ENCODE measurements around the gene TXNDC11.

The TXNDC11 gene

DNA sequence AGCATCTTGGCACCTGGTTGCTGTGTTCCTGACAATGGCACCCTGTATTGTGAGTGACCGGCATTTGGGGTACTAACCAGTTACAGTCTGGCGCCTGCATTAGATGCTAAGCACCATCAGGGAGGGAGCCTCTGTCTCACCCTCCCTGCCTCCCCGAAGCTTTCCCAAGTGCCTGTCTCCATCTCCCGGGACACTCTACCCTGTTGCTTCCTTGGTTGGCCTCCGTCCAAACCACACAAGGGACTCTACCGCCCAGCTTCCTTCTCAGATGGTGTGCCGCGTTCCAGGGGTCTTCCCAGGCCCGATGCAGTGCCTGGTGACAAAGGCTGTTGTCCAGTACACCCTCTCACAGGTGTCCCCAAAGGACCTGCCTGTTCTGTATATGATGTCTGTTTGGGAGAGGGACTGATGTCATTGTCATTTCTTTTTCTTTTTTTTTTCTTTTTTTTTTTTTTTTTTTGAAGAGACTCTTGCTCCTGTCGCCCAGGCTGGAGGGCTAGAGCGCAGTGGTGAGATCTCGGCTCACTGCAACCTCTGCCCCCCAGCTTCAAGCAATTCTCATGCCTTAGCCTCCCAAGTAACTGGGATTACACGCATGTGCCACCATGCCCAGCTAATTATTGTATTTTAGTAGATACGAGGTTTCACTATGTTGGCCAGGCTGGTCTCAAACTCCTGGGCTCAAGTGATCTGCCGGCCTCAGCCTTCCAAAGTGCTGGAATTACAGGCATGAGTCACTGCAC, 67.7 kb downstream of the TXNDC11 start:
- DNase-seq (no peak), ATAC-seq (no peak)

DNA sequence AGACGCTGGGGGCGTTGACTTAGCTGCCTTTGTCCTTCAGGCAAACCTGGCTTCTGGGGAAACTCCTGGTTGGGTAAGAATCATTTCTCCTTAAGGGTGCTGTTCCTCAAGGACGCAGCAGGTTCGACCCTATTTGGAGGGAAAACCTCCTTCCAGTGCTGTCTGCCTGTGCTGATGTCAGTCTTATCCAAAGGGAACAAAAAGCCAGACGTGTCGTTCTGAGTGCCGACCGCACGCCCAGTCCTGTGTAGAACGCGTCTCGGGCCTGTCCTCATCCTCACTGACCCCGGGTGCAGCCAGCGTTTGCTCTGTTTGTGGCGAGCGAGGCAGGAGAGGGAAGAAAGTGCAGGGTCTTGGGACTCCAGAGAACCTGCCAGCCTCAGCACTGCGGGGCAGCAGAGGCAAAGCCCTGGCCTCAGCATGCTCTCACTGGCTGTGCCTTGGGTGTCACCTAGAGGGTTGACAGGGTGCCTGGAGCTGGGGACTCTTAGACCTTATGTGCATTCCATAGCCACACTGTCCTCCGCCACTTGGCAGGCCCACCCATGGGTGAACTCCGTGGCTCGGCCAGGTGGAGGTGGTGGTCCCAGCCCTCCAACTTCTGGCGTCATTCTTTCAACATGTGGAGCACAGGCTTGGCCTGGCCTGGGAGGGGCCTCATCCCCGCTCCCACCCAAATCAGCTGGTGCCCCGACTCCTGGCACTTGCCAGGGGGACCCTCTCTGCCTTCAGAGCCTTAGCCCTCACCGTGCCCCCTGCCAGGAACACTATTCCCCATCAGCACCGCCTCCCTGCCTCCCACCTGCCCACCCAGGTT, 68.4 kb downstream of the TXNDC11 start:
- no peak for ATAC-seq
- no peak for DNase-seq

DNA sequence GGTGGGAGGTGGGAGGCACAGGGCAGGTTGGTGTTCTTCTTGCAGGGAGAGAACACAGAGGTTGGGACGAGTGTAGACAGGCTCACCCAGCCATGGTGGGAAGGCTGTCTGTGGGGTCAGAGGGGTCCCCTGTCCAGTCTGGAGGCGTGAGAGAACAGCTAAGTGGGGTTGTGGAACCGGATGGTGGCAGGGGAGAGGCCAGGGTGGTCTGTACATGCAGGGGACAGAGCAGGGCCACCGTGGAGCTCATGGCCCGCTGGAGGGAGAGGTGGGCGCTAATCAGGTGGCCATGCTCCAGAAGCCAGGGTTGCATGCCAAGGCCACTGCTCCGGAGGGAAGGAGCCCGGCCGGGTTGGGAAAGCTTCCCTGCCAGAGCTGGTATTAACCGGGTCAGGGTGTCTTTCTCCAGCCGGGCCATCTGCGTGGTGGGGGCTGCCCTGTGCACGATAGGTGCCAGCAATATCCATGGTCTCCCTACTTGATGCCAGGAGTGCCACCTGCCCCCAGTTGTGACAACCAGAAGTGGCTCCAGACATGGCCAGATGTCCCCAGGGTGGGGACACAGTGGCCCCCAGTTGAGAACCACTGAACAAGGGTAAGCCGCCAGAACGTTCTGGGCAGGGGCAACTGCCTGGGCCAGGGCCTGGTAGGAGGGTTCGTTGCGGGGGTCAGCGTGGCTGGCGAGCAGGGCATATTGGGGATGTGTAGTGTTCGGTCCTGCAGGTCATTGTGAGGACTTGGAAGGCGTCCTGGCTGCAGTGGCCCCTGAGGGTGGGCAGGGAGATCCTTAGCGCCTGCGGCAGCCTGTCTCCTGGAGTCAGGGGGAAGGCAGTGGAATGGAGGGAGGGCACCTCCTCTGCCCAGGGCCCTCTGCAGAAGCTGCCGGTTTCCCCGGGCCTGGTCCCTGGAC, 69.3 kb downstream of the TXNDC11 start:
- ATAC-seq = no peak
- DNase-seq = no peak

DNA sequence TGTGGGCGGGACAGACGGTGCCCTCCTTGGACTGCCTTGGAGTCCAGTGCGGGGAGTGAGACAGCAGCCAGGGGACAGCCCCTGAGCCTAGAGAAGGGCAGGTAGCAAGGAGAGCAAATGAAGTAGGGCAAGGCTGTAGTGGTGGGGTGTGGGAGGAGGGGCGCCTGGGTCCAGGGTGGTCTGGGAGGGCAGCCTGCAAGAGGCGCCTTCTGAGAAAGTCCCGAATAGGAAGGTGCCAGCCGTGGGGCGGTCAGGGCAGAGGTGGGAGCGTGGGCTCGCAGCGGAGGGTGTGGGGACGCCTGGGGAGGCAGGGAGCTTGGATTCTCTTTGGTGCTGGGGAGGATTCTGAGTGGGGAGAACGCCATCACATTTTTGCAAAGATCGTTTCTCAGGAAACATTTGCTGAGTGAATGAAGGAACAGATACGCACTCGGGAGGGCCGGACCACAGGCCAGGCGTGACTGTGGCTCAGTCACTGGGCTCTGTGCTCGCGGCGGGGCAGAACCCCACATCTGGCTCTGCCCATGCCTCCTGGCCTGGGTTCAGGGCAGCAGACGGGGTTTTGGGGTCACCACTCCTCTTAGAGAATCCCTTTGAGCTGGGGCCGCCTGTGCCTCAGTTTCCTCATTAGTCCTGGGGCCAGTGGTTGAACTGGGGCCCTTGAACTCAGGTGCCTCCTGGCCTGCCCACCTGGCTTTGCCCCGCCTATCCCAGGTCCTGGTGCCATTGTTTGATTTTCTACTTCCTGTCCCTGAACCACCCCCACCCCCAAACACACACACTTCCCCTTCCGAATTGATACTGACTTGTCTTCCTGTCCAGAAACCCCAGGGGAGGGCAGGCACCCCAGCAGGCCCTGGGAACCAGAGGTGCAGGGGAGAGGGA, 70.2 kb downstream of the TXNDC11 start:
- ATAC-seq (no peak), DNase-seq (peak; percentile 38)

DNA sequence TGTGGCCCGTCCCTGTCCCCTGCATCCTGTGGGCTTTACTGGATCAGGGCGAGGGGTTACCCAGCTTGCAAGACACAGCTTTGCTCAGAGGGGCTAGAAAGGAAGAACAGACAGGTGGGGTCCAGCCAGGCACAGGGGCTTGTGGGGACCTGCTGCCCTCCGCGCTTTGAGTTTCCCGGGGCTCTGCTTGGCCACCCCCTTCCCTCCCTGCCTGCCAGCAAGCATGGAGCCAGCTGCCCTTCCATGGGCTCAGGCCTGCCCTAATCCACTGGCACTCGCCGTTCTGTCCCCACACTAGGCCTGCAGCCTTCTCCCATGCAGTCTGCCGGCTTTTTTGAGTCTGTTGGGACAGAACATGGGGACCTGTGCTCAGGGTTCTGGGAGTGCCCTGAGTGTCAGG, 71.0 kb downstream of the TXNDC11 start:
- no peak for DNase-seq
- ATAC-seq = no peak

DNA sequence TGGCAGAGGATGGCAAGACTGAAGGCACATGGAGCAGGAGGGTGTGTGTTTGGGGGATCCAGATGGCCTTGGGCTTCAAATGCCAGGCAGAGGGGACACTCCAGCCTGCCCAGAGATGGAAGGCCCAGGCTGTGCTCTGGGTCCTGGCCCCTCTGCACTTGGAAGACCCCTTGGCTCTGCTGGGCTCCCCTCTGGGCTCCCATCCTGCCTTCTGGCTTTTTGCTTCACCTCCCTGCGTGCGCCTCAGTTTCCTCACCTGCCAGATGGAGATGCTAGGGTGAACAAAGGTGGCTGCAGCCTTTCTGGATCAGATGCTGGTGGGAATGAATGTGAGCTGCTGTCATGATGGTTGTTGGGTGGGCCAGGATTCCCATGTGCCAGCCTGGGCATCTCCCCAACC, 71.4 kb downstream of the TXNDC11 start:
- DNase-seq (no peak), ATAC-seq (no peak)

DNA sequence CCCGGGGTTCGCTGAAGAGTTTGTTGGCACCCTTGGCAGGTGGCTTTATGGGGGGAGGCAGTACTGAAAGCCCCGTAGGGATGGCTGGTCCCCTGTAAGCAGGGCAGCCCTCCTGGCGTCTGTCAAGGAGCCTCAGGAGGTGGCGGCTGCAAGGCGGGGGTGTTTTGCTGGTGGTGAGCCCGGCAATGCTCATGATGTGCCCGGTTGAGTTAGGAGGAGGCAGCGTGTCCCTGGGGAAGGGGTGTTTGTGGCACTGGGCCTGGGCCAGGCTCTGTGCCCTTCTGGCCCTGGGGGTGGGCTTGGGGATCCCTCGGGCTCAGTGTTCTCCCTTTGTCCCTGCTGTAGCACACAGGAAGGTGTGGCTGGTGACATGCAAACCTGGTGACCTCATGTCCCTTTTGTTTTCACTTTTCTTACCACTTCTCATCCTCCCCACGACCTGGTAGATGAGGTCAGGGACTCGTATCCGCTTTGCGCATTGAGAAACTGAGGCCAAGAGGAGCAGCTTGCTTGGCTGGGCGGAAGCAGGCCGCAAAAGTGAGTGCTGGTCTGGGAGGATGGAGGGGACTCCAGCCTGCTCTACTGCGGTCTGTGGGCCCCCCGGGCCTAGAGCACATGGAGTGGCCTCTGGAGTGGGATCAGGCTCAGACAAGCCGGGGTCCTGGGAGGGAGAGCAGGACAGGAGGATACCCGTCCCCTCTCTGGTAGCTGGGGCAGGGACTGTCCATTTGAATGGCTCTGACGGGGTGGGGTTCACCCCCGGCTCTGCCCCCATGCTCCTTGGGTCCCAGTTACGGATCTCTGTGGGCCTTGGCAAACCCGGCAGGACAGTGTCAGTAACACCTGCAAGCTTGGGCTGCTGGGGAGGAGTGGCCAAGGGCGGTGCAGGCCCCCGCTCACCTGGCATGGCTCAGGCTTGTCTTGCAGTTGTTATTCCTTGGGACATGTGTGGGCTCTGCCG, 72.2 kb downstream of the TXNDC11 start:
- ATAC-seq = peak; percentile 24
- peak; percentile 51 for DNase-seq

DNA sequence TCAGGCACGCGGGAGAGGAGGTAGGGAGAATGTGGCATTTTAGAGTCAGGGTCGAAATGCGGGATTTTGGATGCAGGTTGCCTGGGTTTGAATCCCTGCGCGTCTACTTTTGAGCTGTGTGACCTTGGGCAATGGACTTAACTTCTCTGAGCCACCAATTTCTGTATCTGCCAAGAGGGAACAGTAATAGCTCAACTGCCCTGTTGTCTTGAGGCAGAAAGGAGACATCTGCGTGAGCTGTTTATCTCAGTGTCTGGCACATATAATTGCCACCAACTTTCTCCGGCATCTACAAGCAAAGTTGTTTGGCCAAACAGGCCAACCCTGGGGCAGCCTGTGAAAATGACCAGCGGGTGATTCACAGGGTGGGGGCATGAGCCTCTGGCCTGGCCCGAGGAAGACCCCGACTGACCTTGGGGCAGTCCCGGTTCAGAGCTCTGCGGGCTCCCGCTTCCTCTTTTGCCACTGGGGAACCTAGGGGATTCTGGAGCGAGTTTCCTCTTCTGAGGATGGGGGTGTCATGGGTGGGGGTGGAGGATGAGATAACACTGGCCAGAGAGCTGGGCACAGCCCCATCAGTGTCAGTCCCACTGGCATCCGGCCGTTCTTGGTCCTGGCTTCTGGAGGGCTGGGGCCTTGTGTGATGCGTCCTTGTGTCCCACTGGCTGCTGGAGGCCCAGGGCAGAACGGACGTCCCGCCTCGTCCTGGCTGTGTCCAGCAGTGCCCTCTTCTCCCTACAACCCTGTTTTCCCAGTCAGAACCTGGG, 73.1 kb downstream of the TXNDC11 start:
- peak; percentile 38 for DNase-seq
- ATAC-seq = no peak

DNA sequence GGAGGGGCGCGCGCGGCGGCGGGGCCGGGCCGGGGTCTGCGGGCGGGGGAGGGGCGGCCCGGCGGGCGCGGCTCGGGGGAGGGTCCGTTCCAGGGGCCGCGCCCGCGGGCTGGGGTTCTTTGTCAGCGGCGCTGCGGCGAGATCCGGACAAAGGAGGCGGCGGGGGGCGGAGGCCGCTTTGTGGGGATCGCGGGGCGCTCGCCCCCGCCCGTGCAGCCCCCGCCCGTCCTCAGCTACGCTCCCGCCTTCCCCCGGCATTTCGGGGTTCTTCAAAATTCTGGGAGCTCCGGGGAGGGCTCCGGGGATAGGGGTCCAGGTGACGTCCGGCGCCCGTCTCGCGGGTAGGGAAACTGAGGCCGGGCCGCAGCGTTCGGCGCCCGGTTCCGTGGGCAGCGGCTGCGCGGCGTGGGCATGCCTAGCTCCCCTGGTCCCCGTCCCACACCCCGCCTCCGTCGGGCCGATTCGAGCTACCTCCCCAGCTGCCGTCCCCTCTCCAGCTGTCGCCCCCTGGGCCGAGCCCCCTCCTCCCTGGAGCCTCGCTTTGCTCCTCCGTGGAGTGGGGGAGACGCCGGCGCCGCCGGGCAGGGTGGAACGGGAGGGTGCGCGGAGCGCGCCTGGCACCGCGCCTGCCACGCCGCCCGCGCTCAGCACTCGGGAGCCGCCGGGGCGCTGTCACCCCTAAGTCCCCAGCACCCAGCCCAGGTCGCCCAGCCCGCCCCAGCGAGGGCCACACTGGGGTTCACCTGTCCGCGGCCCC, 73.9 kb downstream of the TXNDC11 start:
- ATAC-seq (no peak), DNase-seq (peak; percentile 35)

DNA sequence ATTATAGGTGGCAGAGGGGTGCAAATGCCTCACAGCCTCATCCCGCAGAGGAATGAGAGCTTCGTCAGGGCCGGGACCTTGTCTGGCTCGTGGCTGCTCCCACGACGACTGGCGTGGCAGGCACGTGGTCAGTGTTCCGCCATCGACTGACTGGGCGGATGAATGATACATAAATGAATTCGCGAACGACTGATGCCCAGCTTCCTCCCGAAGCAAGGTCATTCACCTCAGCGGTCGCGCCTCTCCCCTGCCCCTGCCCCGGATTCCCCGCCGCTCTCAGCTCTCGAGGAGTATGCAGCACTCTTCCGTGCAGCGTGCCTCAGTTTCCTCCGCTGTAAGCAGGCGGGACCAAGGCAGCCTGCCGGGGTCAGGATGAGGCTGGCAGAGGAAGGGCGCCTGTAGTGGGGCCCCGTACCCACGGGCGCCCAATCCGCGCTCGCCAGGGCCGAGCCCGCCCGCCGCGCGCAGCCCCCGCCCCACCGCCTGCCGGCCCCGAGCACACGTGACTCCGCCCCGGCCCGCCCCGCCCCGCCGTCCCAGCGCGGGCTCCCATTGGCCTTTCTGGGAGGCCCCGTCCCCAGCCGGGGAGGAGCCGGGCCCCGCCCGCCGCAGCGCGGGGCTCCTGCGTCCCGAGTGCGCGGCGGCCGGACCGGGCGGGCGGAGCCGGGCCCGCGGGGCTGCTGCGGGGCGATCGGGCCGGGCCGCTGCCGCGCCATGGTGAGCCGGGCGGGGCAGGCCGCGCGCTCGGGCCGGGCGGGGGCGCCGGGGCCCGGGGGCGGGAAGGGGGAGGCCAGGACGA, 74.6 kb downstream of the TXNDC11 start, which contains the start of gene SNN:
SNN (plus strand) TSS at position 632 of the 799 bp plus-strand sequence. CDS start 7,605 bp downstream, outside the sequence.
- DNase-seq = peak; percentile 89

DNA sequence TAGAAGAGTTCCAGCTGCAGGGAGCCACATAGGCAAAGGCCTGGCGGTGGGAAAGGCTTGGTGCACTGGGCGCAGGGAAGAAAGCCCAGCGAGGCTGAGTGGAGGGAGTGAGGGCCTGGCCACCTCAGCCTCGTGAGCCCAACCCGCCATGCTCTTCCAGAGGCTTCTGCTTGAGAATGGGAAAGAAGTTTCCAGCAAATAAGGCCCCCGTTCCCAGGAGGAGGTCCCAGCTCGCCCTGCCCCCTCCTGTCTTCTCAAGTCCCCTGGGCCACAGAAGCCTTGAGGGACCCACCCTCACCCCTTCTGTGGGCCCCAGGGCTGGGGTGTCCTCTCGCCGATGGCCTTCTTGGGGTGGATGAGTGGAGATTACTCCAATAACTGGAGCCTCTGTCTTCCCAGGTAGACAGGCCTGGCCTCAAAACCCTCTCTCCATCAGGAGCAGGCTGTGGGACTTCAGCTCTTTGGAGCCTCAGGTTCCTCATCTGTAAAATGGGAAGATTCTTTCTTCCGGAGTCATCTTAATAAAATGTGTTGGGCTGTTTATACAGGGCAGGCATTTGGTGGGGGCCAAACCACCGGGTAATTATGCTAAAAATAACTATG, 75.3 kb downstream of the TXNDC11 start:
- ATAC-seq (no peak), DNase-seq (no peak)

More for the DNA sequence above, 74.6 kb downstream of the TXNDC11 start, which contains the start of gene SNN:
- ATAC-seq = peak; percentile 90

DNA sequence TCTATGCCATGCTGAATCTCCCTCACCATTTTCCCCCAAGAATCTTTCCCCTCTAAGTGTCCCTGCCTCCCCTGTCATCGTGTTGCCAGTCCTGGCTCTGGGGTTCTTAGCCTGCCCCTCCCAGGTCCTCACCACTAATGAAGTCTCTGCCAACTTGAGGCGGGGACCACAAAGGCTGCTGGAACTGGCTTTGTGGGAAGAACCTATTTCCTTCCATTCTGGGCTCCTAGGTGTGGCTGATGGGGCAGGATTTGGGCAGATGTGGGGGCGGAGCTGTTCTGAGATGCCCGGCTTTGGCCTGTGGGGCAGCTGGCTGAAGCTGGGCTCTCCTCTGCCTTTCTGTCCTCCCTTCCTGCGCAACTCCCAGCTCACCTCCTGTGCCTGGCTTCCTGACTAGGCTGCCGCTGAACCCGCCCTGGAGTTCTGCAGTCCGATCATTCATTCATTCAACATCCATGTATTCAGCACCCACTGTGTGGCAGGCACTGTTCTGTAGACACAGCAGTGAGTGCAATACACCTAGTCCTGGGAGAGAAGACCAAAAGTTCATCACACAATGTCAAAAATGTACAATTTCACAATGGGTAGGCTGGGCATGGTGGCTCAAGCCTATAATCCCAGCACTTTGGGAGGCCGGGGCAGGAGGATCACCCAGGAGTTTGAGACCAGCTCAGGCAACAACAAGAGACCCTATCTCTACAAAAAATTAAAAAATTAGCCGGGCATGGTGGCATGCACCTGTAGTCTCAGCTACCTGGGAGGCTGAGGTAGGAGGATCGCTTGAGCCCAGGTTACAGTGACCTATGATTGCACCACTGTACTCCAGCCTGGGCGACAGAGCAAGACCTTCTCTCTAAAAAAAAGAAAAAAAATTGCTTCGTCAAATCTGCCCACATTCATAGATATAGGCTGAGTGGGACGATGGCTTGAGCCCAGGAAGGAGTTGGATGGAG, 76.3 kb downstream of the TXNDC11 start:
- DNase-seq (no peak), ATAC-seq (no peak)

DNA sequence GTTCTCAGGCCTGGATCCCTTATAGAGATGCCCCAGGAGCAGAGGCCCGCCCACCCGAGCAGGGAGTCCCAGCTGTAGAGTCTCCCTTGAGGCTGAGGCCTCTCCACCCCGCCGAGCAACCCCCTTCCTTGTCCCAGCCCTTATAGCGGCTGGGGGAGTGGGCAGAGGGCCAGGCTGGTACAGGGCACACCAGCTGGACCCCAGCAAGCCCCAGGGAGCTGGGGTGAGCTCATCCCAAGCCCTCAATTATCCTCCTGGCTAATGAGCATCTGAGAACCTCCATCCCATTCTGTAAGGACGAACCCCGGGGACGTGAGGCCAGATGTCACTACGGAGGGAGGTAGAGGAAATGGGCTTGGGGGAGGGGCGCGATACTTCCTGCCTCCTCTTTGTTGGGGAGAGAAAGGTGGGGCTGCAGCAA, 77.6 kb downstream of the TXNDC11 start:
- DNase-seq = peak; percentile 51
- ATAC-seq = no peak

DNA sequence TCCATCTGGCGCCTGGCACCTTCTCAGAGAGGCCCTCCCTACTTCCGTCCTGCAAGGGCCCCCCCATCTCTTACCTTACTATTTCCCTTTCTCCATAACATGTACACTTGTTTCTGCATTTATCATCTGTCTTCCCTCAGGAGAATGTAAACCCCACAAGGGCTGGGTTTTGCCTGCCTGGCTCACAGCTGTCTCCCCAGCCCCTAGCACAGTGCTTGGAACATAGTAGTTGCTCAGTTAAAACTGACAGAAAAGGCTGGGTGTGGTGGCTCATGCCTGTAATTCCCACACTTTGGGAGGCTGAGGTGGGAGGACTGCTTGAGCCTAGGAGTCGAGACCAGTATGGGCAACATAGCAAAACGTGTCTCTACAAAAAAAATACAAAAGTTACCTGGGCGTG, 80.1 kb downstream of the TXNDC11 start:
- ATAC-seq (no peak), DNase-seq (no peak)

DNA sequence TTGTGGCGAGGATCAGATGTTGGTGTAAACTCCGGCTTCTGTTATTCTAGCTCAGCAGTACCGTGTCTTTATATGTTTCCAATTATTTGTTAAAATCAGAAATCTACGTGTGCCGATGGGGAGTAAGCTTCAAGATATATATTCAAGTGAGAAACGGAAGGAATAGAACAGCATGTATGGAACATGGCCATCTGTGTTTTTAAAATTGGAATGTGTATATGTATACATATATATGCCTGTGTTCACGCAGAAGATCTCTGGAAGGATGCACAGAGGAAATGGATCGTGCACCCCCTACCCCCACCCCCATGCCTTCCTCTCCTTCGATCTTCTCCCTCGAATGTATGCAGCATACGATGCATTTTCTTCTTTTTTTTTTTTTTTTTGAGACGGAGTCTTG, 82.1 kb downstream of the TXNDC11 start:
- DNase-seq (no peak), ATAC-seq (no peak)

Data from stimulated activated naive CD8-positive, alpha-beta T cell treated with anti-CD3 and anti-CD28 coated beads, Interleukin-15, Interleukin-2, amounts not matched to agents 100 U/mL and 50 U/mL, for 24 hours (primary cell).